ENCODE measurements around the gene GRIP2.

Gene GRIP2

DNA sequence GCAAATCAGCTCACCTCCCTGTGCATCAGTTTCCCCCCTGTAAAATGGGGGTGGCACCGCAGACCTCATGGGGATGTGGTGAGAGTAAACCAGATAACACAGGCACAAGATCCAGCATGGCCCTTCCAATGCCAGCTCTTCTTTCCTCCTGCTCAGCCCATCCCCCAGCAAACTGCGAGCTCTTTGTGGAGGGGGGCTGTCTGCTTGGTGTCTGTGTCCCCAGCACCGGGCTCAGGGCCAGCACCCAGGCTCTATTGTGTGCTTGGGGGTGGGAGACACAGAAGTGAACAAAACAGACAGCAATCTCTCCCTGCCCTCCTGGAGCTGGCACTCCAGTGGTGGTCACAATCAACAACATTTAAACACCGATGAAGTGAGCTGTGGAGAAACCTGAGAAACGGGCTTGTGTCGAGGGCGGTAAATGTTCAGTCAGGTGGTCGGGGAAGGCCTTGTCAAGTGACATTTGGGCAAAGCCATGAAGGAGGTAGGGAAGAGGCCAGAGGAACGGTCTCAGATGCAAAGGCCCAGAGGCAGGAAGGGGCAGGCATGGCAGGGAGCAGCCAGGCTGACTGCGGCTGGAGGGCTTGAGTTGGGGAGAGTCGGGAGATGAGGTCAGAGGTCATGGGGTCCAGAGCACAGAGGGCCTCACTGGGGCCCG is 28.4 kb downstream of the GRIP2 start:
- in situ Hi-C loops (cut with HindIII; ENCODE audit: low pct_ligation_motif_present, low sequenced_read_pairs): no loop called here
- no peak for DNase-seq
- TF ChIP-seq, protein P1, sequence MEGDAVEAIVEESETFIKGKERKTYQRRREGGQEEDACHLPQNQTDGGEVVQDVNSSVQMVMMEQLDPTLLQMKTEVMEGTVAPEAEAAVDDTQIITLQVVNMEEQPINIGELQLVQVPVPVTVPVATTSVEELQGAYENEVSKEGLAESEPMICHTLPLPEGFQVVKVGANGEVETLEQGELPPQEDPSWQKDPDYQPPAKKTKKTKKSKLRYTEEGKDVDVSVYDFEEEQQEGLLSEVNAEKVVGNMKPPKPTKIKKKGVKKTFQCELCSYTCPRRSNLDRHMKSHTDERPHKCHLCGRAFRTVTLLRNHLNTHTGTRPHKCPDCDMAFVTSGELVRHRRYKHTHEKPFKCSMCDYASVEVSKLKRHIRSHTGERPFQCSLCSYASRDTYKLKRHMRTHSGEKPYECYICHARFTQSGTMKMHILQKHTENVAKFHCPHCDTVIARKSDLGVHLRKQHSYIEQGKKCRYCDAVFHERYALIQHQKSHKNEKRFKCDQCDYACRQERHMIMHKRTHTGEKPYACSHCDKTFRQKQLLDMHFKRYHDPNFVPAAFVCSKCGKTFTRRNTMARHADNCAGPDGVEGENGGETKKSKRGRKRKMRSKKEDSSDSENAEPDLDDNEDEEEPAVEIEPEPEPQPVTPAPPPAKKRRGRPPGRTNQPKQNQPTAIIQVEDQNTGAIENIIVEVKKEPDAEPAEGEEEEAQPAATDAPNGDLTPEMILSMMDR (IDR thresholded peaks at IDR 0.05; ENCODE audit: low read depth, low read length, missing control alignments): no peak
- Histone ChIP-seq H3K36me3 (replicated peaks) (no peaks in the 10 kb centered on the region), H3K27ac (no peak overlapping the region), H3K4me3 (ENCODE audit: low read depth, low read length) (no peak overlapping the region), H3K27me3 (replicated peaks) (no peaks in the 10 kb centered on the region)

DNA sequence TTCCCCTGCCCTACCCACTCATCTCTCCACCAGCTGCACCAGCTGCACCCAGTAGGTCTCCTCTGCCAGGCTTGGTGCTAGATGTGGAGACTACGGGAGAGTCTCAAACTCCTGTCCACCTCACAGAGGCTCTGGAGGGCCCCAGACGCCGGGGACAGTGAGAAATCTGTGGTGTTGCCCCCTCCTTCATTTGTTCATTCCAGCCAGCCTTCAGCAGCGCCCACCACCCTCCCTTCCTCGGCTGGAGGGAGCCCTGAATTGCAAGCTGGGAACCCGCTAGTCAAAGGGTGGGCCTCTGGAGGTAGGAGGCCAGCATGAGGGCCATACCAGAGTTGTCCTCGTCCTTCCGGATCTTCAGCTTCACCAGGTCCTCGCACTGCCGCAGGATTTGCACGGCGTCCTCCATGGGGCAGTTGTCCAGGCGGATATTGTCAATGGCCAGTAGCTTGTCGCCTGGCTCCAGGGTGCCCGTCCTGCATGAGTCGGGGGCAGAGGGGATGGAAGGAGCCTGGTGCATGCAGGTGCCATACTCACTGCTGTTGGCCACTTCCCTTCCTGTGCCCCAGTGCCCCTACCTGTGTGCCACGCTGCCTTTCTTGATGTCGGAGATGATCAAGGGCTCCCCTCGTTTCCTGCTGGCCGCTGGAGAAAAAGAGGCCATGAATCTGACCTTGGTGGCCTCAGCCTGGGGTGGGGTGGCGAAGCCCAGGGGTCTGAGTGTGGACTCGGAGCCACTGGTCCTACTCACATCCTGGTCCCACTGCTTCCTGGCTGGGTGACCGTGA is 29.1 kb downstream of the GRIP2 start:
- no peaks in the 10 kb centered on the region for H3K36me3 ChIP-seq (replicated peaks)
- in situ Hi-C loops (cut with HindIII; ENCODE audit: low pct_ligation_motif_present, low sequenced_read_pairs): no loop called here
- TF ChIP-seq, protein P1 (IDR thresholded peaks at IDR 0.05; ENCODE audit: low read depth, low read length, missing control alignments): no peak
- H3K27me3 ChIP-seq (replicated peaks): no peaks in the 10 kb centered on the region
- no peak overlapping the region for H3K4me3 ChIP-seq (ENCODE audit: low read depth, low read length)
- no peak for DNase-seq
- H3K27ac ChIP-seq: no peak overlapping the region

DNA sequence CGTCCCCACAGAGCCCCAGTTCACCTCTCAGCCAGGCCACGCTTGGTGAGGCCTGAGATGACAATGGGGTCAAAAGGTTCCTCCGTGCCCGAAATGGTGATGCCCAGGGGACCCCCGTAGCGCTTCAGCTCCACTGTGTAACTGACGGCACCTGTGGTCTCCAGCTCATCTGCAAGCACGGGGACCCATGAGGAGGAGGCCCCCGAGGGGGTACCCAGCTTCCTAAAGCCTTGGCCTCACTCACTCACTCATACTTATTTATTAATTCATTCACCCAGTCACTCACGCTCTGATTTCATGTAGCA is 30.4 kb downstream of the GRIP2 start:
- Histone ChIP-seq H3K27ac (no peak overlapping the region), H3K36me3 (replicated peaks) (no peaks in the 10 kb centered on the region), H3K27me3 (replicated peaks) (no peaks in the 10 kb centered on the region), H3K4me3 (ENCODE audit: low read depth, low read length) (no peak overlapping the region)
- in situ Hi-C loops (cut with HindIII; ENCODE audit: low pct_ligation_motif_present, low sequenced_read_pairs): no loop called here
- TF ChIP-seq, protein P1 (IDR thresholded peaks at IDR 0.05; ENCODE audit: low read depth, low read length, missing control alignments): no peak
- no peak for DNase-seq

DNA sequence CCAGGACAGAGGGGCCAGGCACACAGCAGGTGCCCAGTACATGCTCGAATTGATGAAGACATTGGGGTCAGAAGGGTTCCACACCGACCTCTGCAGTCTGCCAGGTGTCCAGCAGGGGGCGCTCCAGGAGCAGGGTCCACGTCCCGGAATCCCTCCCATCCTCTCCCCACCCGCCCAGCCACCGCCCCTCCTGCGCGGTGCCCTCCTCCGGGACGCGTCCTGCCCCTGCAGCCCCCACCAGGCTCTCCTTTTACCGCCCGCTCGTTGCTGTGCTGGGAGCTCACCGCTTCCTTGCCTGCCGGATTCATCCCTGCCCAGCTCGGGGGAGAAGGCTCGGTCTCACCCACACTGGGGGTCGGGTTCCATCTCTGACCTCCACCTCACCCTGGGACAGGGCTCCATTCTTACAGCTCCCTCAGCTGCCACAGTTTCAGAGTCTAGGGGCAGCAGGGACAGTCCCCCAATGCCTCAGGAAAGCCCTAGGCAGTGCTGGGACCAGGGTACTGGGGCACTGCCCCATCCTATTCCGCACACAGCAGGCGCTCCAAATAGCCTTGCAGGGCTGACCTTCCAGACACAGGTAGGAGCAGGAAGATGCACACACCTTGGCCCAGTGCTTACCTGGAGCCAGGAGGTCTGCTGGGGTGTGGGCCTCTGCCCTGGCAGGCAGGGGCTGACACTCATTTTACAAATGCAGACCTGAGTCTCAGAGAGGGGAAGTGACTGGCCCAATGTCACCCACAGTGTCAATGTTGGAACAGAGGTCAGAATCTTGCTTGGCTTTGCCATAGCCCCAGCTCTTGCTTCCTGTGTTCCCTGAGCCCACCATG is 31.0 kb downstream of the GRIP2 start:
- H3K27me3 ChIP-seq (replicated peaks): no peaks in the 10 kb centered on the region
- H3K27ac ChIP-seq: no peak overlapping the region
- H3K36me3 ChIP-seq (replicated peaks): no peaks in the 10 kb centered on the region
- in situ Hi-C loops (cut with HindIII; ENCODE audit: low pct_ligation_motif_present, low sequenced_read_pairs): no loop called here
- TF ChIP-seq, protein P1 (IDR thresholded peaks at IDR 0.05; ENCODE audit: low read depth, low read length, missing control alignments): peak; percentile 91
- no peak overlapping the region for H3K4me3 ChIP-seq (ENCODE audit: low read depth, low read length)
- peak; percentile 18 for DNase-seq

DNA sequence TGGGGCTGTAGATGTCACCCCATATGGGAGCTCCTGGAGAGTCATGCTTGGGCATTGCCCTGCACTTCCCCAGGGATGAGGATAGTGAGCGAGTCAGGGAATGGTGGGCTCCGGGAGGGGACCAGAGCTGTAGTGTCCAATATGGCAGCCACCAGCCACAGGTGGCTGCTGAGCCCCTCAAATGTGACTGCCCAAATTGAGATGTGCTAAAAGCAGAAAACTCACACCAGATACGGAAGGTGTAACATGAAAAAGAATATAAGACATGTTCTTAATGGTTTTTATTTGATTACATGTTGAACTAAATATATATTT is 31.7 kb downstream of the GRIP2 start:
- Histone ChIP-seq H3K36me3 (replicated peaks) (no peaks in the 10 kb centered on the region), H3K27me3 (replicated peaks) (no peaks in the 10 kb centered on the region), H3K4me3 (ENCODE audit: low read depth, low read length) (no peak overlapping the region), H3K27ac (no peak overlapping the region)
- TF ChIP-seq, protein P1 (IDR thresholded peaks at IDR 0.05; ENCODE audit: low read depth, low read length, missing control alignments): no peak
- no peak for DNase-seq
- in situ Hi-C loops (cut with HindIII; ENCODE audit: low pct_ligation_motif_present, low sequenced_read_pairs): no loop called here
